ENCODE results near the gene FSTL3.

Gene FSTL3

GRCh38 chr19:679418-680286 is 3.5 kb downstream of the FSTL3 start:
- Histone ChIP-seq H3K36me3 (ENCODE audit: control insufficient read depth, insufficient read depth, low read length) (no peaks in the 10 kb centered on the region), H3K9me3 (ENCODE audit: control insufficient read depth, low read length) (no peaks in the 10 kb centered on the region), H3K27ac (ENCODE audit: low read depth, low read length, severe bottlenecking) (peak overlapping the region; percentile 92), H3K4me3 (ENCODE audit: extremely low read depth, insufficient read depth, low read length, poor library complexity, severe bottlenecking) (peak overlapping the region; percentile 61), H3K4me1 (ENCODE audit: control insufficient read depth, insufficient read depth, low read length, poor library complexity, severe bottlenecking) (peaks cover 9% of the 10 kb centered on the region)
- 8 to 10% methylated on average over 42 to 60 of the region's 69 CpGs for WGBS, 2 experiments (ENCODE audit: insufficient coverage in 2 of 2)

GRCh38 chr19:680287-681028 is 4.3 kb downstream of the FSTL3 start:
- 0 to 1% methylated on average over 45 to 52 of the region's 70 CpGs for WGBS, 2 experiments (ENCODE audit: insufficient coverage in 2 of 2)
- Histone ChIP-seq H3K9me3 (ENCODE audit: control insufficient read depth, low read length) (no peaks in the 10 kb centered on the region), H3K27ac (ENCODE audit: low read depth, low read length, severe bottlenecking) (peak overlapping the region; percentile 92)

DNA sequence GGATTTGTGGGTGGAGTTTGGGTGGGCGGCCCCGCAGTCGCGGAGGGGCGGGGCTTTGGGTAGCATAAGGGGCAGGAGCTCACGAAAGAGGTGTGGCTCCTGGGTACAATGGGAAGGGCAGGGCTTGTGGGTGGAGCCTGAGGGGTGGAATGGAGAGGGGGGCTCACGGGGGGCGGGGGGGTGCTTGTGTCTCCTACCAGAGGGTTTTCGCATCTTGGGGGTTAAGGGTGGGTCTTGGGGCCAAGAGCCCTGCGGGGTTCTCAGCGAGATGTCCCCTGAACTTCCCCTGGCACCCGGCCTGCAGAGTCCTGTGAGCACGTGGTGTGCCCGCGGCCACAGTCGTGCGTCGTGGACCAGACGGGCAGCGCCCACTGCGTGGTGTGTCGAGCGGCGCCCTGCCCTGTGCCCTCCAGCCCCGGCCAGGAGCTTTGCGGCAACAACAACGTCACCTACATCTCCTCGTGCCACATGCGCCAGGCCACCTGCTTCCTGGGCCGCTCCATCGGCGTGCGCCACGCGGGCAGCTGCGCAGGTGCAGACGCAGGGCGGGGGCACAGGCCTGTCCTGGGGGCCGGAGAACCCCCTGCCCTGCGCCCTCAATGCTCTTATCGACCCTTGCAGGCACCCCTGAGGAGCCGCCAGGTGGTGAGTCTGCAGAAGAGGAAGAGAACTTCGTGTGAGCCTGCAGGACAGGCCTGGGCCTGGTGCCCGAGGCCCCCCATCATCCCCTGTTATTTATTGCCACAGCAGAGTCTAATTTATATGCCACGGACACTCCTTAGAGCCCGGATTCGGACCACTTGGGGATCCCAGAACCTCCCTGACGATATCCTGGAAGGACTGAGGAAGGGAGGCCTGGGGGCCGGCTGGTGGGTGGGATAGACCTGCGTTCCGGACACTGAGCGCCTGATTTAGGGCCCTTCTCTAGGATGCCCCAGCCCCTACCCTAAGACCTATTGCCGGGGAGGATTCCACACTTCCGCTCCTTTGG is 5.1 kb downstream of the FSTL3 start:
- 93 to 94% methylated on average over 34 to 43 of the region's 54 CpGs for WGBS, 2 experiments (ENCODE audit: insufficient coverage in 2 of 2)
- Histone ChIP-seq H3K36me3 (ENCODE audit: control insufficient read depth, insufficient read depth, low read length) (no peaks in the 10 kb centered on the region), H3K4me3 (ENCODE audit: extremely low read depth, insufficient read depth, low read length, poor library complexity, severe bottlenecking) (peak overlapping the region; percentile 61), H3K4me1 (ENCODE audit: control insufficient read depth, insufficient read depth, low read length, poor library complexity, severe bottlenecking) (peaks cover 9% of the 10 kb centered on the region), H3K9me3 (ENCODE audit: control insufficient read depth, low read length) (no peaks in the 10 kb centered on the region), H3K27ac (ENCODE audit: low read depth, low read length, severe bottlenecking) (peak overlapping the region; percentile 92)

More at GRCh38 chr19:680287-681028, 4.3 kb downstream of the FSTL3 start:
- Histone ChIP-seq H3K36me3 (ENCODE audit: control insufficient read depth, insufficient read depth, low read length) (no peaks in the 10 kb centered on the region), H3K4me1 (ENCODE audit: control insufficient read depth, insufficient read depth, low read length, poor library complexity, severe bottlenecking) (peaks cover 9% of the 10 kb centered on the region), H3K4me3 (ENCODE audit: extremely low read depth, insufficient read depth, low read length, poor library complexity, severe bottlenecking) (peak overlapping the region; percentile 61)

GRCh38 chr19:682678-683320 is 6.6 kb downstream of the FSTL3 start:
- H3K4me3 ChIP-seq (ENCODE audit: extremely low read depth, insufficient read depth, low read length, poor library complexity, severe bottlenecking): no peak overlapping the region
- H3K9me3 ChIP-seq (ENCODE audit: control insufficient read depth, low read length): no peaks in the 10 kb centered on the region
- H3K36me3 ChIP-seq (ENCODE audit: control insufficient read depth, insufficient read depth, low read length): no peaks in the 10 kb centered on the region
- H3K4me1 ChIP-seq (ENCODE audit: control insufficient read depth, insufficient read depth, low read length, poor library complexity, severe bottlenecking): peaks cover 1% of the 10 kb centered on the region
- no peak overlapping the region for H3K27ac ChIP-seq (ENCODE audit: low read depth, low read length, severe bottlenecking)
- 93 to 95% methylated on average over 16 to 19 of the region's 25 CpGs for WGBS, 2 experiments (ENCODE audit: insufficient coverage in 2 of 2)

- Histone ChIP-seq H3K27ac (ENCODE audit: low read depth, low read length, severe bottlenecking) (no peak overlapping the region), H3K36me3 (ENCODE audit: control insufficient read depth, insufficient read depth, low read length) (no peaks in the 10 kb centered on the region), H3K9me3 (ENCODE audit: control insufficient read depth, low read length) (no peaks in the 10 kb centered on the region), H3K4me3 (ENCODE audit: extremely low read depth, insufficient read depth, low read length, poor library complexity, severe bottlenecking) (no peak overlapping the region), H3K4me1 (ENCODE audit: control insufficient read depth, insufficient read depth, low read length, poor library complexity, severe bottlenecking) (no peaks in the 10 kb centered on the region)
- 88 to 90% methylated on average over 25 to 29 of the region's 31 CpGs for WGBS, 2 experiments (ENCODE audit: insufficient coverage in 2 of 2)
These were observed 9.3 kb downstream of the FSTL3 start for GRCh38 chr19:685454-685931.

GRCh38 chr19:686589-687297 is 10.6 kb downstream of the FSTL3 start:
- H3K27ac ChIP-seq (ENCODE audit: low read depth, low read length, severe bottlenecking): no peak overlapping the region
- H3K4me3 ChIP-seq (ENCODE audit: extremely low read depth, insufficient read depth, low read length, poor library complexity, severe bottlenecking): no peak overlapping the region
- no peaks in the 10 kb centered on the region for H3K4me1 ChIP-seq (ENCODE audit: control insufficient read depth, insufficient read depth, low read length, poor library complexity, severe bottlenecking)
- 85 to 87% methylated on average over 16 of the region's 17 CpGs for whole genome bisulfite sequencing, 2 experiments (ENCODE audit: insufficient coverage in 2 of 2)
- H3K9me3 ChIP-seq (ENCODE audit: control insufficient read depth, low read length): no peaks in the 10 kb centered on the region
- no peaks in the 10 kb centered on the region for H3K36me3 ChIP-seq (ENCODE audit: control insufficient read depth, insufficient read depth, low read length)

GRCh38 chr19:687569-688166 is 11.5 kb downstream of the FSTL3 start:
- no peak overlapping the region for H3K27ac ChIP-seq (ENCODE audit: low read depth, low read length, severe bottlenecking)
- no peaks in the 10 kb centered on the region for H3K4me1 ChIP-seq (ENCODE audit: control insufficient read depth, insufficient read depth, low read length, poor library complexity, severe bottlenecking)
- H3K36me3 ChIP-seq (ENCODE audit: control insufficient read depth, insufficient read depth, low read length): no peaks in the 10 kb centered on the region
- H3K4me3 ChIP-seq (ENCODE audit: extremely low read depth, insufficient read depth, low read length, poor library complexity, severe bottlenecking): no peak overlapping the region
- H3K9me3 ChIP-seq (ENCODE audit: control insufficient read depth, low read length): no peaks in the 10 kb centered on the region
- 89 to 90% methylated on average over 8 to 11 of the region's 11 CpGs for WGBS, 2 experiments (ENCODE audit: insufficient coverage in 2 of 2)

GRCh38 chr19:688214-688613 is 12.0 kb downstream of the FSTL3 start:
- WGBS, 2 experiments (ENCODE audit: insufficient coverage in 2 of 2): 88% methylated on average over 9 to 10 of the region's 15 CpGs
- Histone ChIP-seq H3K9me3 (ENCODE audit: control insufficient read depth, low read length) (no peaks in the 10 kb centered on the region), H3K27ac (ENCODE audit: low read depth, low read length, severe bottlenecking) (no peak overlapping the region), H3K4me1 (ENCODE audit: control insufficient read depth, insufficient read depth, low read length, poor library complexity, severe bottlenecking) (no peaks in the 10 kb centered on the region), H3K36me3 (ENCODE audit: control insufficient read depth, insufficient read depth, low read length) (no peaks in the 10 kb centered on the region), H3K4me3 (ENCODE audit: extremely low read depth, insufficient read depth, low read length, poor library complexity, severe bottlenecking) (no peak overlapping the region)

- no peaks in the 10 kb centered on the region for H3K4me1 ChIP-seq (ENCODE audit: control insufficient read depth, insufficient read depth, low read length, poor library complexity, severe bottlenecking)
- H3K4me3 ChIP-seq (ENCODE audit: extremely low read depth, insufficient read depth, low read length, poor library complexity, severe bottlenecking): no peak overlapping the region
- 88 to 94% methylated on average over 11 to 17 of the region's 17 CpGs for WGBS, 2 experiments (ENCODE audit: insufficient coverage in 2 of 2)
- H3K27ac ChIP-seq (ENCODE audit: low read depth, low read length, severe bottlenecking): no peak overlapping the region
- H3K36me3 ChIP-seq (ENCODE audit: control insufficient read depth, insufficient read depth, low read length): no peaks in the 10 kb centered on the region
- H3K9me3 ChIP-seq (ENCODE audit: control insufficient read depth, low read length): no peaks in the 10 kb centered on the region
These were observed 12.8 kb downstream of the FSTL3 start for GRCh38 chr19:688992-689391.
